Fibroblast of lung (primary cell): ENCODE results near the gene RIMS3. TPM values are rescaled to one million over a fixed set of nuclear protein-coding genes. Genes with fewer than 3 reads are reported as not detected.

Experiments
- DNase-seq, 2 donors: peaks; one replicate each; pipeline versions ENCODE4 v3.0.0 to v3.0.0-alpha.2; 2010; ENCODE audit warnings: low read depth in 2 of 2
- H2AFZ ChIP-seq: 2 replicates; pipeline ENCODE4 v1.5.1; 2012; ENCODE audit warnings: low read length, control low read depth, inconsistent platforms
- H3K27ac ChIP-seq: 2 replicates; pipeline ENCODE4 v1.5.1; 2011; ENCODE audit warnings: low read length, control low read depth; ENCODE audit not compliant: insufficient read depth
- H3K27me3 ChIP-seq: 2 replicates; pipeline ENCODE4 v1.5.1; 2011; ENCODE audit warnings: mild to moderate bottlenecking, low read length; ENCODE audit not compliant: control insufficient read depth, insufficient read depth
- H3K36me3 ChIP-seq: 2 replicates; pipeline ENCODE4 v1.5.1; 2011; ENCODE audit warnings: low read length; ENCODE audit not compliant: control insufficient read depth, insufficient read depth
- H3K4me1 ChIP-seq: 2 replicates; pipeline ENCODE4 v1.5.1; 2011; ENCODE audit warnings: low read length; ENCODE audit not compliant: control insufficient read depth, insufficient read depth; ENCODE audit errors: extremely low read depth
- H3K4me2 ChIP-seq: 2 replicates; pipeline ENCODE4 v1.5.1; 2011; ENCODE audit warnings: low read length, control low read depth; ENCODE audit not compliant: insufficient read depth; ENCODE audit errors: extremely low read depth
- H3K4me3 ChIP-seq, 4 experiments: fragments of 200-600 bp in 1 of 4; sonication (generic) in 1 of 4; replicated peaks in 1 of 4; 2 replicates each; pipeline ENCODE4 v1.5.1; 2011 to 2016; ENCODE audit warnings: low read length in 4 of 4, low read depth in 3 of 4, mild to moderate bottlenecking in 3 of 4, control low read depth in 2 of 4, inconsistent platforms in 1 of 4, mixed read lengths in 1 of 4; ENCODE audit not compliant: insufficient read depth in 1 of 4; ENCODE audit errors: control extremely low read depth in 1 of 4
- H3K79me2 ChIP-seq: 2 replicates; pipeline ENCODE4 v1.5.1; 2012; ENCODE audit warnings: mild to moderate bottlenecking, low read length, inconsistent platforms; ENCODE audit not compliant: control insufficient read depth, insufficient read depth
- H3K9ac ChIP-seq: 2 replicates; pipeline ENCODE4 v1.5.1; 2011; ENCODE audit warnings: mild to moderate bottlenecking, low read length, control low read depth; ENCODE audit not compliant: insufficient read depth
- H3K9me3 ChIP-seq: 2 replicates; pipeline ENCODE4 v1.5.1; 2012; ENCODE audit warnings: low read depth, low read length; ENCODE audit not compliant: control insufficient read depth, insufficient read depth
- H4K20me1 ChIP-seq: 2 replicates; pipeline ENCODE4 v1.5.1; 2011; ENCODE audit warnings: low read length; ENCODE audit not compliant: control insufficient read depth, insufficient read depth; ENCODE audit errors: extremely low read depth
- EZH2 ChIP-seq: IDR thresholded peaks from 2 replicates; pipeline ENCODE4 v1.5.1; 2012; ENCODE audit warnings: low read length, control low read depth, mild to moderate bottlenecking; ENCODE audit errors: missing control alignments
- polyA plus RNA-seq, 2 donors: library from polyadenylated mRNA; depleted of rRNA in 1 of 2; stranded (reverse) in 1 of 2; unstranded in 1 of 2; fragments of >200 nt; gene quantifications; 2 replicates each; pipeline ENCODE4 v1.2.1, GENCODE V29; 2011 to 2012; ENCODE audit warnings: missing spikeins in 1 of 2
- total RNA-seq: library from RNA; depleted of rRNA; stranded (reverse); fragments of >200 nt; gene quantifications from 2 replicates; pipeline ENCODE4 v1.2.1, GENCODE V29; 2014
- TF ChIP-seq, protein P1 (sequence below), 2 donors: IDR thresholded peaks in 1 of 2; conservative IDR thresholded peaks in 1 of 2; 1 replicate in 1 of 2; 2 replicates in 1 of 2; pipeline ENCODE4 v1.5.1; 2011 to 2012; ENCODE audit warnings: low read length in 2 of 2, control low read depth in 1 of 2, inconsistent platforms in 1 of 2, low read depth in 1 of 2, mild to moderate bottlenecking in 1 of 2

Gene RIMS3
- total and polyA plus RNA-seq, 2 donors (not counting 1 experiment from before 2014, with no cell fraction given): 0.11 to 0.33 TPM

DNA sequence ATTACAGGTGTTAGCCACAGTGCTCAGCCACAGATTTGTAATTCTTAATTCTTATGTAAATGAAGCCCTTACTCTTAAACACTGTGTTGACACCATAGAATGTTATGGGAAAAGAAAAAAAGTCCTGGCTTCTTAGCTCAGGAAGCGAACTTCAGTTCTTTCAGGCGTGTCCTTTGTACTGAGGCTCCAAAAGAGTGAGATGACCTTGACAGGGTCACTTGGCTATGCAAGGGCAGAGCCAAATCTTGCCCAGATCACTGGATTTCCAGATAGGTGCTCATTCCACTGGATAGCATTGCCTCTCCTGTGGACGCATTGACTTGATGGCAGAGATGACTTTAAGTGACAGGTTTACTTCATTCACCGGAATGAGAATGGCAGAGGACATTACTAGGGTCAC, 30.8 kb upstream of the RIMS3 start:
- Histone ChIP-seq H3K36me3 (no peaks in the 10 kb centered on the region), H3K4me1 (peaks cover 2% of the 10 kb centered on the region), H3K27me3 (no peaks in the 10 kb centered on the region), H3K4me3 (no peak overlapping the region), H3K79me2 (peaks cover 69% of the 10 kb centered on the region), H3K9me3 (no peaks in the 10 kb centered on the region), H3K27ac (no peak overlapping the region), H2AFZ (no peak overlapping the region), H3K4me2 (no peak overlapping the region), H4K20me1 (no peaks in the 10 kb centered on the region), H3K9ac (no peak overlapping the region)
- TF ChIP-seq, protein P1, sequence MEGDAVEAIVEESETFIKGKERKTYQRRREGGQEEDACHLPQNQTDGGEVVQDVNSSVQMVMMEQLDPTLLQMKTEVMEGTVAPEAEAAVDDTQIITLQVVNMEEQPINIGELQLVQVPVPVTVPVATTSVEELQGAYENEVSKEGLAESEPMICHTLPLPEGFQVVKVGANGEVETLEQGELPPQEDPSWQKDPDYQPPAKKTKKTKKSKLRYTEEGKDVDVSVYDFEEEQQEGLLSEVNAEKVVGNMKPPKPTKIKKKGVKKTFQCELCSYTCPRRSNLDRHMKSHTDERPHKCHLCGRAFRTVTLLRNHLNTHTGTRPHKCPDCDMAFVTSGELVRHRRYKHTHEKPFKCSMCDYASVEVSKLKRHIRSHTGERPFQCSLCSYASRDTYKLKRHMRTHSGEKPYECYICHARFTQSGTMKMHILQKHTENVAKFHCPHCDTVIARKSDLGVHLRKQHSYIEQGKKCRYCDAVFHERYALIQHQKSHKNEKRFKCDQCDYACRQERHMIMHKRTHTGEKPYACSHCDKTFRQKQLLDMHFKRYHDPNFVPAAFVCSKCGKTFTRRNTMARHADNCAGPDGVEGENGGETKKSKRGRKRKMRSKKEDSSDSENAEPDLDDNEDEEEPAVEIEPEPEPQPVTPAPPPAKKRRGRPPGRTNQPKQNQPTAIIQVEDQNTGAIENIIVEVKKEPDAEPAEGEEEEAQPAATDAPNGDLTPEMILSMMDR (conservative IDR thresholded peaks at IDR 0.05 in 1 of 2, IDR thresholded peaks at IDR 0.05 in 1 of 2; ENCODE audit: low read depth in 1 of 2, low read length in 2 of 2): no peak
- no peak for DNase-seq

- Histone ChIP-seq H2AFZ (no peak overlapping the region), H4K20me1 (no peaks in the 10 kb centered on the region), H3K27ac (no peak overlapping the region), H3K9ac (no peak overlapping the region), H3K4me1 (peaks cover 2% of the 10 kb centered on the region), H3K27me3 (no peaks in the 10 kb centered on the region), H3K9me3 (no peaks in the 10 kb centered on the region), H3K36me3 (no peaks in the 10 kb centered on the region), H3K79me2 (peaks cover 59% of the 10 kb centered on the region), H3K4me2 (peak overlapping the region; percentile 21), H3K4me3 (no peak overlapping the region)
- no peak for TF ChIP-seq EZH2
- TF ChIP-seq, protein P1 (conservative IDR thresholded peaks at IDR 0.05 in 1 of 2, IDR thresholded peaks at IDR 0.05 in 1 of 2; ENCODE audit: low read depth in 1 of 2, low read length in 2 of 2): no peak
- DNase-seq: no peak
These were observed 28.9 kb upstream of the RIMS3 start for GRCh38 chr1:40694353-40694874.

- H3K36me3 ChIP-seq: no peaks in the 10 kb centered on the region
- H3K27me3 ChIP-seq: no peaks in the 10 kb centered on the region
- no peak for DNase-seq
- no peak overlapping the region for H3K27ac ChIP-seq
- no peak for TF ChIP-seq EZH2
- TF ChIP-seq, protein P1 (conservative IDR thresholded peaks at IDR 0.05 in 1 of 2, IDR thresholded peaks at IDR 0.05 in 1 of 2; ENCODE audit: low read depth in 1 of 2, low read length in 2 of 2): no peak
- peak overlapping the region; percentile 82 to 96 (median 90) for H3K4me3 ChIP-seq
- H3K79me2 ChIP-seq: peaks cover 57% of the 10 kb centered on the region
- H2AFZ ChIP-seq: no peak overlapping the region
- no peaks in the 10 kb centered on the region for H4K20me1 ChIP-seq
- H3K9ac ChIP-seq: no peak overlapping the region
- peaks cover 2% of the 10 kb centered on the region for H3K4me1 ChIP-seq
- peak overlapping the region; percentile 99 for H3K4me2 ChIP-seq
- no peaks in the 10 kb centered on the region for H3K9me3 ChIP-seq
These were observed 27.9 kb upstream of the RIMS3 start for GRCh38 chr1:40693425-40693824.
